Activated T-helper 1 cell treated with anti-CD3 and anti-CD28 coated beads, Interleukin-2, amount 50 U/mL, for 16 hours (primary cell): ENCODE data around the gene CCDC201.

Source experiments
- DNase-seq, 2 donors: peaks; one replicate each; pipeline ENCODE4 v3.0.0-alpha.2; 2020; ENCODE audit warnings: low read depth in 1 of 2, low spot score in 1 of 2

CCDC201 gene

DNA sequence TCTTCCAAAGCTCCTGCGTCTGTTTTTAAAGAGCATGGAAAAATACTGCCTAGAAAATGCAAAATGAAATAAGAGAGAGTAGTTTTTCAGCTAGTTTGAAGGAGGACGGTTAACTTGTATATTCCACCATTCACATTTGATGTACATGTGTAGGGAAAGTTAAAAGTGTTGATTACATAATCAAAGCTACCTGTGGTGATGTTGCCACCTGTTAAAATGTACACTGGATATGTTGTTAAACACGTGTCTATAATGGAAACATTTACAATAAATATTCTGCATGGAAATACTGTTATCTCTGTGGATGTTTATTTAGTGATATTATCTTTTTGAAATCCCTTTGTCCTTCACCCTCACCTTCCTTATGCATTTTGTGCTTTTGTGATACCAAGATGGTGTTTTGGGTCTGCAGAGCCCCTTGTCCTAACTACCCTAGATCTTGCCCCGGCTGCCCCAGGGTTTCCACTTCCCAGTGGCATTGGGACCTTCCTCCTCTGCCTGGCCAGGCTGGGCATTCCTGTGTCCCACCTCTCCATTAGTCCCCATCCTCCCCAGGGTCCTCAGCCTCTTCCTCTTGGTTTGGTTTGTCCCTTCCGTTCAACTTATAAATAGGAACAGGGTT, 20.6 kb upstream of the CCDC201 start:
- DNase-seq: no peak

DNA sequence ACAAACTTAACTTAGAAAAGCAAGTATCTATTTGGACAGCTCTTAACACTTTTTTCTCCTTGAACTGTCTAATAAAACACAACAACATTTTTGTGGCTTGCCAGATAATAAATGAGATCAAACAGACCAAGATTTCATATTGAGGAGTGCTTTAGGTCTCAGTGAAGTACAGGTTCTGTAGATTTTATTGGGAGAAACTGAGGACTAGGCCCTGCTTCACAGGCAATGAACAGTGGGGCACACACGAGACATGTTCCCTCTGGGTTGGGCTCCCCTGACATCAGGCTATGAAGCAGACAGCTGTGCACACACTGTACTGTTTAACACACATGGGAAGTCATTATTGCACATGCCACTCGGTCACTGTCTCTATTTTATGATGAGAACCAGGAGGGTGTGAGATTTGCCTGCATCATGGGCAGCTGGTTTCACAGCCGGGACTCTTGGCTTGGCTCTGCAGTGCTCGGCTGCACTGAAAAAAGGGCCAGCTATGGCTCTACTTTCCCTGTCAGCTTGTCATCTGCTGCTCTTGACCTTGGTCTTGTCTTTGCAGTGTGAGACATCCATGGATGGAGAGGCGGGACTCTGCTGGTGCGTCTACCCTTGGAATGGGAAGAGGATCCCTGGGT, 19.6 kb upstream of the CCDC201 start:
- no peak for DNase-seq

DNA sequence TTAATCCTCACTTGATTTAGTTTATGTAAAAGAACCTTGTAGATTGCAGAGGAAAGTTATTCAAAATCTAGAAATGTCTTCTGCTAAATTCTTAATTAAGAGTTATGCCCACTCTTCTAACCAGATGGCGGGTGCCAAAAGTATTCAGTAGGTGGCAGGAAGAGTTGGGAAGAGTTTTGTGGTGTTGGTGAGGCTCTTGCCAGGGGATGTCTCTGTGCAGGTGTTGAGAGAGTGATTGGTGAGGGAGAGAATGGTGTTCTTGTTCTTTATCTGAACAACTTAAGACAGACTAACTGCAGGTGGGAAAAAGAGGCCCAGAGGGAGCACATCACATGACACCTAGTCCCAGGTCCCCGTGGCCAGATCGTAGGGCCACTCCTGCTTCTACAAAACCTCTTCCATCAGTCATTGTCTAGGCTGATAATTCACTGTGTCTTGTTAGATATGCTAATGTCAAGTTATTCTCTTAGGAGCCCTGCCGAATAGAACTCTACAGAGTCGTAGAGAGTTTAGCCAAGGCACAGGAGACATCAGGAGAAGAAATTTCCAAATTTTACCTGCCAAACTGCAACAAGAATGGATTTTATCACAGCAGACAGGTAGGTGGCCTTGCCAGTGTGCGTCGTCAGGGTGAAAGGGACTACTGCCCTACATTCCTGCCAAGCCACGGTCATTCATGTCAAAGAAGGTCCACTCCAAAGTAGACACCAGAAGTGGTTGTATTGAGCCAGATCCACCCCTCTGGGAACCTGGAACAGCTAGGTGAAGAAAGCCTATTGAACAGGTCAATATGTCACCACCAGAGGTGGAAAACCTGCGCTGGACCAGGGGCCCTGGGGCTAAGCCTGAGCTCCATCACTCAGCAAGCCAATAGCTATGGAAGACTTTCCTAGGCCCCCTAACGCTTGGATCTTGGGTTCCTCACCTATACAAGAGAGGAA, 18.9 kb upstream of the CCDC201 start:
- no peak for DNase-seq

DNA sequence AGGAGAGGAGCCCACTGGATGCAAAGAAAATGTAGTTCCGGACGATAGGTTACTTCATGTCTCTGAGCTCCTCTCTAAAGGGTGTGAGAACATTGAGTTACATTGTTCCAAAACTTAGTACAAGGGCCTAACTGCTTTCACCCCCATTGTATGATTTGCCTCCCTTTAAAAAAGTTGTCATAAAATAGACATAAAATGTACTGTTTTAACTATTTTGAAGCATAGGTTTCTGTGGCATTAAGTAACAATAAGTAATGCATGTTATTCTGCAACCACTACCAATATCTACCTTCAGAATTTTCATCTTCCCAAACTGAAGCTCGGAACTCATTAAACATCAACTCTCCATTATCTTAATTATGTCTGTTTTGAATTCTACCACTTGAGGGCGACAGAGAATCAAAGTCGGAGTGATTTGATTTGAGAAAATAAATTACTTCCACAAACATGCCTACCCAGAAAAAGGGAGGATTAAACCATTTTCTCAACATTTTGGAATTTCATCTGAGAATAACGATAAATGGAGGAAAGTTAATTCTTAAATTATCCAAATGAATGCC, 18.1 kb upstream of the CCDC201 start:
- no peak for DNase-seq

DNA sequence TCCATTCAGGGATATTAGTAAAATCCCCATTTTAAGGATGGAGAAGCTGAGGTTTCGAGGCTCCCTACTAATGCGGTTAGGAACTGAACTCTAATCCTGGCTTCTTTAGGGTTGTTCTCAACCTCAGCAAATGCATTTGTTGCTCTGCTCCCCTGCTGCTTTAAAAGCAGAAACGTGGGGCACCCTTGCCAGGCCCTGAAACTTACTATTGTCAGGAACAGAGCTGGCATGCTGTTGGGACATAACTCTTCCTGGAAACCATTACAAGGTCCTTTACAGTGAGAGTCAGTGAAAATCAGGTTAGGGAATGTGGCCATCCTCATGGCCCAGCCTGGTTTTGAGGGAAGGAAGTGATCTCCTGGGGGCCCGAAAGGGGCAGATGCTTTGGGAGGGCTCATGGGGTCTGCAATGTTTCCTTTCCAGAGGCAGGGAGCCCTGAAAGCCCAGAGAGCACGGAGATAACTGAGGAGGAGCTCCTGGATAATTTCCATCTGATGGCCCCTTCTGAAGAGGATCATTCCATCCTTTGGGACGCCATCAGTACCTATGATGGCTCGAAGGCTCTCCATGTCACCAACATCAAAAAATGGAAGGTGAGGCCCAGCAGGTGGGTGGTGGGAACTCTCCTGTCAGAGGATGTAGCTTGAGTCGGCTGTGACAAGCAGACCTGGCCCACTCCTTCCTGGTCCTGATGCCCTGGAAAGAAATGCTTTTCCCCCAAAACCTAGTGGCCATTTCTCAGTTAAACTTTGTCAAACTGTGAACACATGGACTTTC, 17.4 kb upstream of the CCDC201 start:
- DNase-seq: no peak

DNA sequence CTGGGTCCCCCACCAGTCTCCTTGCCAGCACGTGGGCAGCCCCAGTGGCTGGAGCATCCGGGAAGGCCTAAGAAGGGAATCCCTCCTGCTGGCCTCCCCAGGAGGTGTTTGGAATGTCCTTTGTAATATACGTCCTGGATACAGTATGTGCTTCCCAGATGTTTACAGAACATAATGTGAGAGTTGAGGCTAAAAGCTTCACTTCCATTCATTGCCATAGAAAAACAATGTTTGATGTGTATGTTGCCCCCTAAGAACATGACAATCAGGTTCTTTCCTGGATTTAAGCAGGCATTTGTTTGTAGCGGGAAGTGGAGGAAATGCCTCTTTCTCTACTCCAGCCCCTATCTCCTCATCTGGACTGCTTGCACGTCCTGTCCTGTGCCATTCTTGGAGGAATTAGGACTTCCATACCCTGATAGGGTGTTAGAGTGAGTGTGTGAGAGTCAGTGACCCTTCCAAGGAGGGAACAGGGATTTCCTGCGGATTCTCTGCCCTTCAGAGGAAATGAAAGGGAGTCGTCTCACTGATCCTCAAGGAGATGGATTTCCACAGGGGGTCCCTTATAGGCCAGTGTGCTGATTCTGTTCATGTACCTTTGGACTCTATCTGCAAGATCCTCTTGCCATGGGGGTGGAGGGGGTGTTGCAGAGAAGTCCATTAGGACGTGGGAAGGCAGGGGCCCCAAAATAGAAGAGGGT, 16.6 kb upstream of the CCDC201 start:
- DNase-seq: no peak

DNA sequence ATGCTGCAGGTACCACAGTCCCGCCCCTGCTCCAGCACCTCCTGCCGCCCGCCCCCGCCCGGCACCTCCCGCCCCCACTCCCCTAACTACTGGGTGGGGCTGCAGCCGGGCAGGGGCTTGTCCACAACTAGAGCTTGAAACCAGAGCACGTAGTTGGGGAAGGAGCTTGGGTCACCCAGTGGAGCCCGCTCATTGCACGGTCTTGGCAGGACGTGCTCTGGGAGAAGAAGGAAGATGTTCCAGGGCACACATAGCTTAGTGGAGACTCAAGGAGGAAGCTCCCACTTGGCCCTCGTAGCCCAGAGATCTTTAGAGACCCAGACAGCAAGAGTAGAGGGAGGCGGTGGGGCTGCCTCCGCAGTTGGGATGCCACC, 16.1 kb upstream of the CCDC201 start:
- no peak for DNase-seq

DNA sequence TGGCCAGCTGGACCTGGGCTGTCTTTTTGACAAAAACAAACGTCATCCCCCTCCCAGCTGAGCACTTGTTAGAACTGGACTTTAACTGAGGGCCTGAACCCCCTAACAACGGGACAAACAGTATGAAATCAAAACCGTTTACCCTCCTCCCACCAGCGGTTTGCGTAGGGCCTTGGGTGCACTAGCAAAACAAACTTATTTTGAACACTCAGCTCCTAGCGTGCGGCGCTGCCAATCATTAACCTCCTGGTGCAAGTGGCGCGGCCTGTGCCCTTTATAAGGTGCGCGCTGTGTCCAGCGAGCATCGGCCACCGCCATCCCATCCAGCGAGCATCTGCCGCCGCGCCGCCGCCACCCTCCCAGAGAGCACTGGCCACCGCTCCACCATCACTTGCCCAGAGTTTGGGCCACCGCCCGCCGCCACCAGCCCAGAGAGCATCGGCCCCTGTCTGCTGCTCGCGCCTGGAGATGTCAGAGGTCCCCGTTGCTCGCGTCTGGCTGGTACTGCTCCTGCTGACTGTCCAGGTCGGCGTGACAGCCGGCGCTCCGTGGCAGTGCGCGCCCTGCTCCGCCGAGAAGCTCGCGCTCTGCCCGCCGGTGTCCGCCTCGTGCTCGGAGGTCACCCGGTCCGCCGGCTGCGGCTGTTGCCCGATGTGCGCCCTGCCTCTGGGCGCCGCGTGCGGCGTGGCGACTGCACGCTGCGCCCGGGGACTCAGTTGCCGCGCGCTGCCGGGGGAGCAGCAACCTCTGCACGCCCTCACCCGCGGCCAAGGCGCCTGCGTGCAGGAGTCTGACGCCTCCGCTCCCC, 15.5 kb upstream of the CCDC201 start, which contains the start of gene IGFBP1:
Gene IGFBP1, plus strand, starts transcription at position 304 of the 808 bp plus-strand sequence. Its CDS starts 165 bp downstream, at position 469.
- no peak for DNase-seq

DNA sequence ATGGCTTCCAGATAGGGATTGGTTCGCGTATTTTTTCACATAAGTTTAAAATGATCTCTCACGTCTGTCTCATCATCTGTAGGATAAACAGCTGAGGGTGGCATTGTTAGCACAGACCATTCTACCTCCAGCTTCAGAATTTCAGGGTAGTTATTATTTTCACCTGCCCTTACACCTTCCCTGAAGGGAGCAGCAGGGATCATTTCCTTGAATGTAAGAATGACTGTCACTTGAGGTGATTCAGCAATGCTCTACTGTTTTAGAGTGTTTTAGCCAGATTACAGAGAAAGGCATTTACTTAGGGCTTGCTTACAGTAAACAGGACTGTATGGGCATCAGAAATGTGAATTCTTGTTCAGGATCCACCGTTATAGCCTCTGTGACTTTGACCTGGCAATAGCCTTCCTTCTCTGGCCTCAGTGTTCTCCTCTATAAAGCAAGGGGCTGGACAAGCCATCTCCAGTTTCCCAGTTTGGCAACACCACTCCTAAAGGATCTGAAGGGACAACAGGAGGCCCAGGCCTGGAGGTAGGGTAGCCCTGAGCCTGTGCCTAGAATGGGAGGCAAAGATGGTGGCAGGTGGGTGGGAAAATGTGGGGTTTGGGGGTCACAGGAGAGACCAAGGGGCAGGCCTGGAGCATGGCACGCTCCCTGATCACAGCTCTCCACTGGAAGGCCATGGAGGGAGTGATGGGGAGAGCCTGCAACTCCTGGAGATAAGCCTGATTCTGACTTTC, 14.2 kb upstream of the CCDC201 start:
- no peak for DNase-seq

DNA sequence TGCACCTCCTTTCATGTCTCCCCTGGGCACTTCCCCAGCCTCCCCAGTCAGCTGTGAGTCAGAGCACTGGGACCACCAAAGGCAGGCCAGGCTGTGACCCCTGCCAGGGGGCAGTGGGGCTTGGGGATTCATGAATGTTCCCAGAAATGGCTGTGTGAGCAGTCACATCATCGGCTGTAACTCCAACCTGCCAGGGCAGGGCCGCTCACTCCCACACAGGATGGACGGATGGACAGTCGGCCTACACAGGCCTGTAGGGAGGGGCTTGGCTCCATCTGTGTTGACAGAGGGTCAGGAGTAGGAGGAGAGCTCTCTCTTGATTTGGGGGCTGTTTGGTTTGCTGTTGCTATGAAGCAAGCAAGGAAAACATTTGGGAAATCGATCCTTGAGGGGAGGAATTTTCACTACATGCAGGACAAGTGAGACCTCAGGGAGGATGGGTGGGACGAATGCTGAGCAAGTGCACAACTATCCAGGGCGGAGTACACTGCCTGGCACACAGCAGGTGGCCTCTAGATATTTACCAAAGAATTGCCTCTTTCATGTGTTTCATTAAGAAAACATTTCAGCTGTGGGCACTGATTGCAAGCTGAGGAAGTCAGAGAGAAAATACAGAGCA, 12.5 kb upstream of the CCDC201 start:
- DNase-seq: no peak

DNA sequence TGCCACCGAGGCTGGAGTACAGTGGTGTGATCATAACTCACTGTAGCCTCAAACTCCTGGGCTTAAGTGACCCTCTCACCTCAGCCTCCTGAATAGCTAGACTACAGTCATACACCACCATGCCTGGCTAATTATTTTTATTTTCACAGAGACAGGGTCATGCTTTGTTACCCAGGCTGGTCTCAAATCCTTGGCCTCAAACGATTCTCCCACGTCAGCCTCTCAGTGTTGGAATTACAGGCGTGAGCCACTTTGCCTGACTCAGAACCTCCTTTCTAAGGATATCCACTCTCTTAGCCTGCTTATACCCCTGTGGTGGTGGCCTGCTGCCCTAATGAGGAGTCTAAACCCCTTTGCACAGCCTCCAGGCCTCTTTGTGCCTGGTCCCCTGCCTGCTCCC, 11.3 kb upstream of the CCDC201 start:
- DNase-seq: no peak

DNA sequence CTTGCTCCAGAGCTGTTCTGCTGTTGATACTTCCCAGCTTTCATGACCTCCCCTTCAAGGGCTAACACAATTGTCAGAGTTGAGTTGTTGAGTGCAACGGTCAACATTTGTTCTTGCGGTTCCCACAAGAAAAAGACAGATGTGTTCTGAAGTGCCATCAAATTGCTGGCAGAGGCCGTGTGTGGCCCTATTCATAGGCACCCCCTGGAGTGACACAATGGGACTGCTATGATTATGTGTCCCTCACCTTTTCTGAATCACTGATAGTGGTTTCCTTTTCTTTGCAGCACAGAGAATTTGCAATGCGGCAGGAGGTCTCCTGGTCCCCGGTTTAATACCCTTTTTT, 9.6 kb upstream of the CCDC201 start:
- no peak for DNase-seq

DNA sequence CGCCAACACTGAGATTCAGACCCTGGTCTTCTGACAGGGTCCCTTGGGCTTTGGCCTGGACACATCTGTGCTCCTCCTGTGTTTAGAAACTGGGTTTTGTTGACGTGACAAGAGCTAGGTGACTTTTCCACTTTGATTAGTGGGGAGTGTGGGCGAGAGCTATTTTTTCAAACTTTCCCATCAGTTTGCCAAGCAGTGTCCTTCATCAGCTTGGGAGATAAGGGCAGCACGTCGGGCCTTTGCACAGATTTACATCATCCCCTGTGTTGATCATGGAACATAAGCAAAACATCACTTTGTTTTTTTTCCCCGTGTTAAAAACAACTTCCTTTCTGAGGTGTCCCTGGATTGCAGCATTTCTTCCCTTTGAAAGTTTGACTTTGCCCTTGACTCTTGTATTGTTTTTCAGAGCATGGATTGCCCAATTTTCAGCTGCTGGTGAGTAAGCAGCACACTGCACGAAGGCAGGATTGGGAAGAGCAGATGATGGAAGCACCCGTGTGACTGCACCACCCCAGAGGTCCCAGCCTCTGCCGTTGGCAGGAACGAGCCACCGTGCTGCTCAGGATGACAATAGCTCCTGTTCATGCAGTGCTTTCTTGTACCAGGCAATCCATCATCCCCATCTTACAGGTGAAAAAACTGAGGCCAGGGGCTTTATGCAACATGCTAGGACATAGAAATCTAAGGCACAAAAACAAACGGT, 9.0 kb upstream of the CCDC201 start:
- no peak for DNase-seq

DNA sequence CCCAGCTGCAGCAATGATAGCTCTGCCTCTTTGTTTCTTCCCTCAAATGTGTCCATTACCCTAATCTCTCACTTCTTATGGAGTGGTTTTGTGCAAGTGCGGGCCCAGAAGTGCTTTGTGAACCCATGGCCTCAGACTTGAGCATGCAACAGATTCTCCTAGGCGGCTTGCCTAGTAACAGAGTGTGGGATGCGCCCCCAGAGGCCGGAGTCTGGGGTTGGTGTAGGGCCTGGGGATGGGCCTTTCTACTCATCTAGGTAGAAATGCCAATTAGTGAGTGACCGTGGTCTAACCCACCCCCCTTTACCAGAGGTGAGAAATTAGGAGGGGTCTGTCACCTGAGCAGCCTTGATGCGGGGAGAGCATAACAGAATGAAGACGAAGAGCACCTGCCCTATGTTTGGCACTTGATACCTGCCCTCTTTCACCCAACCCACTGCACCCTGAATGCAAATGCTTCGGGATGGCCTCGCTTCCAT, 8.4 kb upstream of the CCDC201 start:
- DNase-seq: no peak

DNA sequence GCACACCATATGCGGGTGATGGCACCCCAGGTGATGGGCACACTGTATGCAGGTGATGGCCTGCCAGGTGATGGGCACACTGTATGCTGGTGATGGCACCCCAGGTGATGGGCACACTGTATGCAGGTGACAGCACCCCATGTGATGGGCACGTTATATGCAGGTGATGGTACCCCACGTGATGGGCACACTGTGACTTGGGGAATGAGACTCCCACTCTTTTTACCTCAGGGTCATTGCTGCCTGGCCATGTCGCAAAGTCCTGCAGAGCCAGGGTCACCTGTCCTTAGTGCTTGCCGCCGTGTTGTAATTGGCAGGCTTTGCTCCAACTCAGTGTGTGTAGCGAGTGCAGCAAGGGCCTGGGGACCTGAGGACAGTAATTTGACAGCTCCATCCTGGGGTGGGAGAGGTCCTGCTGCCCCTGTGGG, 7.6 kb upstream of the CCDC201 start:
- DNase-seq: no peak

DNA sequence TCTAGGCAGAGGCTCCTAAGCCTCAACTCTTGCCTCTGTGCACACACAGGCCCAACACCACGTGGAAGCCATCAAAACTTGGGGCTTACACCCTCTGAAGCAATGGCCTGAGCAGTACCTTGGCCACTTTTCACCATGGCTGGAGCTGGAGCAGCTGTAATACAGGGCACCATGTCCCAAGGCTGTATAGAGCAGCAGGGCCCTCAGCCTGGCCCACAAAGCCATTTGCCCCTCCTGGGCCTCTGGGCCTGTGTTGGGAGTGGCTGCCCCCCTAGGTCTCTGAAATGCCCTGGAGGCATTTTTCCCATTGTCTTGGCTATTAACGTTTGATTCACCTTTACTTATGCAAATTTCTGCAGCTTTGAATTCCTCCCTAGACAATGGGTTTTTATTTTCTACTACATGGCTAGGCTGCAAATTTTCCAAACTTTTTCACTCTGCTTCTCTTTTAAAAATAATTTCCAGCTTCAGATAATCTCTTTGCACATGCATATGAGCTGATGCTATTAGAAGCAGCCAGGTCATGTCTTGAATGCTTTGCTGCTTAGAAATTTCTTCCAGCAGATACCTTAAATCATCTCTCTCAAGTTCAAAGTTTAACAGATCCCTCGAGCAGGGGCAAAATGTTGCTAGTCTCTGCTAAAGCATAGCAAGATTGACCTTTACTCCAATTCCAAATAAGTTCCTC, 5.7 kb upstream of the CCDC201 start:
- DNase-seq: no peak

DNA sequence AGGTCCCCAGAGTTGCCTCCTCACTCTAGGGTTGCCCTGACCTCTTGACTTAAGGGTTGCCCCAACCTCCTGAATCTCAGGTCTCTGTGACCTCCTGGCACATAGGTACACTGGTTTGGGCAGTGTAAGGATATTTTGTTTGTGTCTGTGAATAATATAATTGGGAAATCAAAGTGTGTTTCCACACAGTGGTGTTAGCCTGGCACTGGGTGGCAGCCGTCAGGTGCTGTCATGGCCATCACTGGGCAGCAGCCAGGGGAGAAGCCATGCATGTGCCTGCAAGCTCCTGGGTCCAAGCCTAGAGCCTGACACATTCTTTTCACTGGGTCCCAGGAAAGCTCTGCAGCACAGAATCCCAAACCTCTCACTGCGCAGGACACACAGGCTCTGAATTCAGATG, 3.6 kb upstream of the CCDC201 start:
- DNase-seq: no peak
